Loucy (cell line): ENCODE results near the gene ERMAP.

Experiments
- EZH2phosphoT487 ChIP-seq: fragments of 200-600 bp; IDR thresholded peaks from 2 replicates; pipeline ENCODE4 v1.6.1; 2018; ENCODE audit warnings: antibody characterized with exemption, mild to moderate bottlenecking, moderate library complexity, borderline replicate concordance
- TF ChIP-seq, protein P1 (sequence below): fragments of 200-600 bp; sonication (generic); conservative IDR thresholded peaks from 2 replicates; pipeline ENCODE4 v1.5.1; 2014; ENCODE audit warnings: mild to moderate bottlenecking, antibody characterized with exemption, low read length

DNA sequence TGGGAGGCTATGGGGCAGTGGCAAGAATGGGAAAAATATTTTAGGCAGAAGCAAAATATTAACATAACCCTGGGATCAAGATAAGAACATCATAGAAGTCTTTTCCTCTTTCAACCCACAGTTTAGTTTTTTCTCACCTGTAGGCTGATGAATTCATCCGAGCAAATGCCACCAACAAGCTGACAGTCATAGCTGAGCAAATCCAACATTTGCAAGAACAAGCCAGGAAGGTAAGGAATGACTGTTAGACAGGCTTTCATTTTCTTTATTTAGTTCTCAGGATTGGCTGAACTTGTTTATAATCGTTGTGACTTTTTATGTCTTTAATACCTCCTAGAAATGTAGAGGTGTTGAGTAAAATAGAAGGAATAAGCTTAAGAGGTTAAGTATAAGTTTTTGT lies 43.5 kb upstream of the ERMAP start:
- TF ChIP-seq, protein P1, sequence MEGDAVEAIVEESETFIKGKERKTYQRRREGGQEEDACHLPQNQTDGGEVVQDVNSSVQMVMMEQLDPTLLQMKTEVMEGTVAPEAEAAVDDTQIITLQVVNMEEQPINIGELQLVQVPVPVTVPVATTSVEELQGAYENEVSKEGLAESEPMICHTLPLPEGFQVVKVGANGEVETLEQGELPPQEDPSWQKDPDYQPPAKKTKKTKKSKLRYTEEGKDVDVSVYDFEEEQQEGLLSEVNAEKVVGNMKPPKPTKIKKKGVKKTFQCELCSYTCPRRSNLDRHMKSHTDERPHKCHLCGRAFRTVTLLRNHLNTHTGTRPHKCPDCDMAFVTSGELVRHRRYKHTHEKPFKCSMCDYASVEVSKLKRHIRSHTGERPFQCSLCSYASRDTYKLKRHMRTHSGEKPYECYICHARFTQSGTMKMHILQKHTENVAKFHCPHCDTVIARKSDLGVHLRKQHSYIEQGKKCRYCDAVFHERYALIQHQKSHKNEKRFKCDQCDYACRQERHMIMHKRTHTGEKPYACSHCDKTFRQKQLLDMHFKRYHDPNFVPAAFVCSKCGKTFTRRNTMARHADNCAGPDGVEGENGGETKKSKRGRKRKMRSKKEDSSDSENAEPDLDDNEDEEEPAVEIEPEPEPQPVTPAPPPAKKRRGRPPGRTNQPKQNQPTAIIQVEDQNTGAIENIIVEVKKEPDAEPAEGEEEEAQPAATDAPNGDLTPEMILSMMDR = no peak
- no peak for TF ChIP-seq EZH2phosphoT487
